Eye (tissue), 1 donor: Measurements from ENCODE around the gene NPIPA3.
"Not testable (repeated sequence)": the region's sequence is repeated elsewhere in the genome, so short reads cannot be mapped to it uniquely, and the experiment has no call there.

Experiments
- DNase-seq: peaks from one replicate; pipeline ENCODE4 v3.0.0-alpha.2; 2015

NPIPA3 gene

GRCh38 chr16:14742273-14743128, 39.3 kb downstream of the NPIPA3 start, which contains the start of gene NPIPA2:
NPIPA2 (plus strand) TSS chr16:14742533; CDS start chr16:14748066, 5,533 bp downstream.
- not testable (repeated sequence) for DNase-seq

- DNase-seq, result not testable (repeated sequence)
Measured at GRCh38 chr16:14773654-14774053, 70.4 kb downstream of the NPIPA3 start.

DNA sequence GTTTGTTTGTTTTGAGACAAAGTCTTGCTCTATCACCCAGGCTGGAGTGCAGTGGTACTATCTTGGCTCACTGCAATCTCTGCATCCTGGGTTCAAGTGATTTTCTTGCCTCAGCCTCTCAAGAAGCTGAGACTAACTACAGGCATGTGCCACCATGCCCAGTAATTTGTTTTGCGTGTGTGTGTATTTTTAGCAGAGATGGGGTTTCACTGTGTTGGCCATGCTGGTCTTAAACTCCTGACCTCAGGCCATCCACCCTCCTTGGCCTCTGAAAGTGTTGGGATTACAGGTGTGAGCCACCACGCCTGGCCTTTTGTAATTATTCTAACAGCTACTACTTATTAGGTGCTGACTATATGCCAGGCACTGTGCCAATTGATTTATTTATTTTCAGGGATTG, 72.4 kb downstream of the NPIPA3 start:
- DNase-seq, result not testable (repeated sequence)
